GM12878 (cell line): ENCODE data around the gene MPRIP. TPM values are rescaled to one million over a fixed set of nuclear protein-coding genes. Genes with fewer than 3 reads are reported as not detected.

ENCODE experiments used
- ATAC-seq: fragments of 200-7000 bp; cut with Tn5 transposase; 3 replicates; pipeline ENCODE4 v1.9.1; 2020; ENCODE audit warnings: mild to moderate bottlenecking, moderate library complexity
- BruUV-seq: library from RNA; stranded (reverse); fragments of 400-500 nt; replicated peaks from 2 replicates; lab custom pipeline; 2021; lab: Mats Ljungman, UMichigan
- CTCF ChIA-PET: fragments of 300-600 bp; sonication (Branson Sonifier 250); formaldehyde crosslinking; extraction: SDS; loops from one replicate; lab custom pipeline; 2021; ENCODE audit warnings: inconsistent platforms; lab: Yijun Ruan, JAX
- POLR2A ChIA-PET: fragments of 350-600 bp; formaldehyde crosslinking; extraction: SDS; loops from one replicate; lab custom pipeline; 2021; ENCODE audit warnings: inconsistent platforms; lab: Charles Lee
- RAD21 ChIA-PET: fragments of 300-600 bp; sonication (Branson Sonifier 250); formaldehyde crosslinking; loops from one replicate; lab custom pipeline; 2023; ENCODE audit warnings: antibody characterized with exemption; ENCODE audit not compliant: unreplicated experiment; lab: Charles Lee
- SMC1A ChIA-PET: fragments of 300-600 bp; sonication (Branson Sonifier 250); formaldehyde crosslinking; loops from one replicate; lab custom pipeline; 2023; ENCODE audit not compliant: unreplicated experiment, uncharacterized antibody; lab: Charles Lee
- DNase-seq: peaks from one replicate; pipeline ENCODE4 v3.0.0-alpha.2; 2011; ENCODE audit warnings: low read depth, low spot score
- FAIRE-seq: peaks from 3 replicates; lab custom pipeline; 2011; peaks lifted over from hg19 to GRCh38; lab: Jason Lieb, UNC
- H2AFZ ChIP-seq: 2 replicates; pipeline ENCODE4 v1.6.0; 2011; ENCODE audit warnings: low read depth, low read length, control low read depth; ENCODE audit not compliant: control insufficient read depth
- H3K27ac ChIP-seq: 2 replicates; pipeline ENCODE4 v1.5.1; 2011; ENCODE audit warnings: control low read depth; ENCODE audit not compliant: control insufficient read depth, insufficient read depth
- H3K27me3 ChIP-seq, 2 experiments: replicated peaks in 1 of 2; 2 replicates each; pipeline versions ENCODE4 v1.6.0 to v1.6.1; 2011; ENCODE audit warnings: low read length in 1 of 2; ENCODE audit not compliant: control insufficient read depth in 2 of 2, insufficient read depth in 2 of 2
- H3K36me3 ChIP-seq, 2 experiments: 2 replicates each; pipeline ENCODE4 v1.5.1; 2011; ENCODE audit warnings: low read length in 1 of 2; ENCODE audit not compliant: control insufficient read depth in 2 of 2, insufficient read depth in 2 of 2
- H3K4me1 ChIP-seq: 2 replicates; pipeline ENCODE4 v1.6.1; 2011; ENCODE audit warnings: mild to moderate bottlenecking, low read length, moderate library complexity, mixed read lengths; ENCODE audit not compliant: control insufficient read depth, insufficient read depth
- H3K4me2 ChIP-seq: 2 replicates; pipeline ENCODE4 v1.6.0; 2011; ENCODE audit warnings: control low read depth; ENCODE audit not compliant: control insufficient read depth, insufficient read depth
- H3K4me3 ChIP-seq: fragments of 200-600 bp; sonication (generic); 2 replicates; pipeline ENCODE4 v1.5.1; 2016
- H3K79me2 ChIP-seq: 2 replicates; pipeline ENCODE4 v1.6.0; 2011; ENCODE audit warnings: low read length; ENCODE audit not compliant: control insufficient read depth, insufficient read depth
- H3K9ac ChIP-seq: 2 replicates; pipeline ENCODE4 v1.8.0; 2011; ENCODE audit warnings: low read length, control low read depth, mixed read lengths; ENCODE audit not compliant: control insufficient read depth, insufficient read depth
- H3K9me3 ChIP-seq: replicated peaks from 3 replicates; pipeline ENCODE4 v1.5.1; 2011; ENCODE audit warnings: mild to moderate bottlenecking, low read length; ENCODE audit not compliant: control insufficient read depth, insufficient read depth
- H4K20me1 ChIP-seq: 2 replicates; pipeline ENCODE4 v1.6.0; 2011; ENCODE audit not compliant: control insufficient read depth, insufficient read depth
- ATF3 ChIP-seq: IDR thresholded peaks from 2 replicates; pipeline ENCODE4 v1.6.1; 2011; ENCODE audit warnings: low read depth, mild to moderate bottlenecking, low read length, moderate library complexity, borderline replicate concordance; ENCODE audit errors: extremely low read depth
- BCL3 ChIP-seq: IDR thresholded peaks from 2 replicates; pipeline ENCODE4 v1.6.1; 2011; ENCODE audit warnings: borderline replicate concordance, low read depth, mild to moderate bottlenecking, moderate library complexity, low read length; ENCODE audit not compliant: insufficient read depth, poor library complexity, severe bottlenecking
- CBFB ChIP-seq: IDR thresholded peaks from 2 replicates; pipeline ENCODE4 v1.6.1; 2016; ENCODE audit warnings: antibody characterized with exemption, low read depth
- CREM ChIP-seq: IDR thresholded peaks from 2 replicates; pipeline ENCODE4 v1.6.1; 2014; ENCODE audit warnings: antibody characterized with exemption, low read depth
- E4F1 ChIP-seq: fragments of 450-650 bp; IDR thresholded peaks from 2 replicates; pipeline ENCODE4 v1.6.1; 2018; ENCODE audit warnings: borderline replicate concordance, mild to moderate bottlenecking; ENCODE audit not compliant: partially characterized antibody
- EED ChIP-seq: sonication (generic); IDR thresholded peaks from 2 replicates; pipeline ENCODE4 v1.6.1; 2016; ENCODE audit warnings: antibody characterized with exemption, low read depth
- EZH2 ChIP-seq: IDR thresholded peaks from 2 replicates; pipeline ENCODE4 v1.6.1; 2012; ENCODE audit warnings: low read depth, mild to moderate bottlenecking, control low read depth, inconsistent platforms, low read length, borderline replicate concordance; ENCODE audit not compliant: control insufficient read depth
- IRF4 ChIP-seq: IDR thresholded peaks from 2 replicates; pipeline ENCODE4 v1.6.1; 2011; ENCODE audit warnings: low read depth, low read length
- NFIC ChIP-seq: IDR thresholded peaks from 2 replicates; pipeline ENCODE4 v1.6.1; 2012; ENCODE audit warnings: low read depth, mild to moderate bottlenecking, inconsistent platforms, low read length, moderate library complexity
- NFXL1 ChIP-seq: fragments of 450-650 bp; IDR thresholded peaks from 2 replicates; pipeline ENCODE4 v1.6.1; 2017; ENCODE audit warnings: antibody characterized with exemption, mild to moderate bottlenecking, borderline replicate concordance
- NFYA ChIP-seq: IDR thresholded peaks from 2 replicates; pipeline ENCODE4 v1.6.1; 2011; ENCODE audit warnings: low read depth, mild to moderate bottlenecking, low read length, improper control_type of control experiment, borderline replicate concordance
- RAD21 ChIP-seq: IDR thresholded peaks from 2 replicates; pipeline ENCODE4 v1.6.1; 2011; ENCODE audit warnings: mild to moderate bottlenecking, low read depth, low read length, moderate library complexity; ENCODE audit not compliant: insufficient read depth
- RBBP5 ChIP-seq: fragments of 200-600 bp; sonication (generic); conservative IDR thresholded peaks from 2 replicates; pipeline ENCODE4 v1.6.1; 2016
- RELB ChIP-seq: fragments of 450-650 bp; IDR thresholded peaks from 2 replicates; pipeline ENCODE4 v1.6.1; 2017; ENCODE audit warnings: low read depth, mild to moderate bottlenecking, moderate library complexity
- RFX5 ChIP-seq: IDR thresholded peaks from 2 replicates; pipeline ENCODE4 v1.6.1; 2011; ENCODE audit warnings: low read depth, low read length, improper control_type of control experiment
- TBL1XR1 ChIP-seq: IDR thresholded peaks from 2 replicates; pipeline ENCODE4 v1.6.1; 2012; ENCODE audit warnings: low read depth, low read length, improper control_type of control experiment
- YBX1 ChIP-seq: fragments of 450-650 bp; IDR thresholded peaks from 2 replicates; pipeline ENCODE4 v1.6.1; 2016; ENCODE audit warnings: antibody characterized with exemption
- ZNF217 ChIP-seq: fragments of 450-650 bp; IDR thresholded peaks from 2 replicates; pipeline ENCODE4 v1.6.1; 2017; ENCODE audit warnings: antibody characterized with exemption, mild to moderate bottlenecking
- ZNF274 ChIP-seq: IDR thresholded peaks from one replicate; pipeline ENCODE4 v1.8.0; 2011; ENCODE audit not compliant: insufficient read length, insufficient read depth
- WGBS: methylation state at CpG from one replicate; pipeline ENCODE4 v1.1.6; 2016; ENCODE audit warnings: low lambda C conversion rate; ENCODE audit not compliant: insufficient replicate concordance, insufficient coverage; ENCODE audit errors: missing lambda C conversion rate; 5-methylcytosine and 5-hydroxymethylcytosine counted together
- in situ Hi-C: fragments of 300-500 bp; cut with MboI; formaldehyde crosslinking; loops from 9 replicates; pipeline ENCODE4 v1.14.3; 2018; ENCODE audit warnings: mixed read lengths
- intact Hi-C: fragments of 100-400 bp; cut with micrococcal nuclease; formaldehyde crosslinking; loops from one replicate; pipeline ENCODE4 v1.14.2; 2022; ENCODE audit not compliant: unreplicated experiment
- polyA plus RNA-seq, 11 experiments: library from polyadenylated mRNA; depleted of rRNA in 4 of 11; unstranded in 6 of 11; stranded (reverse) in 5 of 11; fragments of >200 nt; fragmentation: Nextera tagmentation in 4 of 11; fragmentation: Illumina TruSeq in 1 of 11; extraction: Ambion mirVana in 4 of 11; extraction: Trizol in 1 of 11; gene quantifications; 1 replicate in 1 of 11; 2 replicates in 10 of 11; pipeline versions ENCODE4 v1.2.1 to v1.2.3, GENCODE V29; 2011 to 2016; ENCODE audit warnings: inconsistent platforms in 2 of 11, missing spikeins in 2 of 11, low read depth in 1 of 11
- total RNA-seq, 4 experiments: library from RNA; depleted of rRNA in 3 of 4; stranded (reverse); fragments of >200 nt in 3 of 4; fragmentation: Illumina TruSeq in 1 of 4; extraction: Trizol in 1 of 4; gene quantifications; 2 replicates each; pipeline versions ENCODE4 v1.2.1 to v1.2.3, GENCODE V29; 2013 to 2021

Gene MPRIP
- total and polyA plus RNA-seq, 10 of the 15 experiments (the other 5 are each of a cell fraction or from before 2014, with no cell fraction given): 16.5 to 168 (median 71.7) TPM

GRCh38 chr17:17225901-17226300, 183.6 kb downstream of the MPRIP start:
- Histone ChIP-seq H3K9me3 (no peaks in the 10 kb centered on the region), H3K4me2 (no peak overlapping the region), H3K4me1 (no peaks in the 10 kb centered on the region), H2AFZ (no peak overlapping the region), H3K27ac (no peak overlapping the region), H3K36me3 (peaks cover 27 to 30% of the 10 kb centered on the region in 2 experiments), H3K9ac (no peak overlapping the region), H3K4me3 (no peak overlapping the region), H4K20me1 (no peaks in the 10 kb centered on the region), H3K79me2 (no peaks in the 10 kb centered on the region), H3K27me3 (no peaks in the 10 kb centered on the region)
- in situ Hi-C loops (no loop called here), intact Hi-C loops (no loop called here)
- TF ChIP-seq ATF3 (no peak), CBFB (no peak), RAD21 (no peak), NFXL1 (no peak), NFIC (no peak), ZNF217 (no peak), RELB (no peak), RFX5 (no peak), IRF4 (no peak), EED (no peak), NFYA (no peak), E4F1 (no peak), TBL1XR1 (no peak), BCL3 (no peak), CREM (no peak), YBX1 (no peak), ZNF274 (no peak), RBBP5 (no peak), EZH2 (no peak)
- FAIRE-seq (no peak), ATAC-seq (no peak), DNase-seq (no peak)
- ChIA-PET POLR2A (no interaction called here), RAD21 (no interaction called here), SMC1A (no interaction called here), CTCF (interaction anchor here (1.0 kb wide), 1 partner anchor 111 kb away, joined by 3 read pairs; no protein-coding TSS in a partner anchor)
- no TSS peak for BruUV-seq
- WGBS: 97% methylated on average over 10 of the region's 10 CpGs
